GOT3 (cell line): Measurements from ENCODE around the gene B3GALT4.
A peak's percentile ranks its signal among the peaks of the same experiment; 100 is the strongest.
"Not testable (repeated sequence)": the region's sequence is repeated elsewhere in the genome, so short reads cannot be mapped to it uniquely, and the experiment has no call there.

Experiments used
- DNase-seq: peaks from one replicate; lab custom pipeline; 2025; ENCODE audit warnings: mixed read lengths; lab: John Stamatoyannopoulos, UW

B3GALT4 gene

GRCh38 chr6:33272275-33273128, 4.4 kb upstream of the B3GALT4 start:
- no peak for DNase-seq

- no peak for DNase-seq
These were observed 3.6 kb upstream of the B3GALT4 start for GRCh38 chr6:33273129-33273923.

GRCh38 chr6:33273924-33274902, 2.7 kb upstream of the B3GALT4 start:
- DNase-seq = no peak

GRCh38 chr6:33275795-33276580, 935 bp upstream of the B3GALT4 start:
- not testable (repeated sequence) for DNase-seq

GRCh38 chr6:33276581-33276863, 401 bp upstream of the B3GALT4 start:
- no peak for DNase-seq

- no peak for DNase-seq
These were observed 904 bp downstream of the B3GALT4 start for GRCh38 chr6:33277663-33278391.

- DNase-seq = no peak
These were observed 1.4 kb downstream of the B3GALT4 start for GRCh38 chr6:33278392-33278741.

- no peak for DNase-seq
These were observed 1.9 kb downstream of the B3GALT4 start for GRCh38 chr6:33278810-33279209.

GRCh38 chr6:33279257-33279695, 2.4 kb downstream of the B3GALT4 start:
- no peak for DNase-seq

- DNase-seq = no peak
These were observed 3.1 kb downstream of the B3GALT4 start for GRCh38 chr6:33279971-33280511.

- no peak for DNase-seq
These were observed 3.6 kb downstream of the B3GALT4 start for GRCh38 chr6:33280539-33280938.

- DNase-seq = not testable (repeated sequence)
These were observed 8.3 kb downstream of the B3GALT4 start for GRCh38 chr6:33285214-33285613.

- DNase-seq = no peak
These were observed 10.3 kb downstream of the B3GALT4 start for GRCh38 chr6:33286946-33287914.

- no peak for DNase-seq
These were observed 11.4 kb downstream of the B3GALT4 start for GRCh38 chr6:33288141-33288920.

- DNase-seq = peak; percentile 46
These were observed 12.2 kb downstream of the B3GALT4 start, which contains the start of the genes PFDN6 and WDR46 for GRCh38 chr6:33288921-33289783. Gene PFDN6, plus strand, starts transcription at chr6:33289601. Its CDS starts 256 bp downstream, at chr6:33289857. Gene WDR46, minus strand, starts transcription at chr6:33289239. Its CDS starts 69 bp downstream, at chr6:33289170.

GRCh38 chr6:33289784-33290315, 12.9 kb downstream of the B3GALT4 start:
- DNase-seq = no peak

GRCh38 chr6:33290459-33290858, 13.5 kb downstream of the B3GALT4 start:
- DNase-seq = no peak
